Upper lobe of left lung (tissue), 6 donors: ENCODE measurements around the gene SRD5A1. TPM values are rescaled to one million over a fixed set of nuclear protein-coding genes. Genes with fewer than 3 reads are reported as not detected.

Source experiments
- ATAC-seq, 2 donors: fragments of 200-7000 bp; cut with Tn5 transposase; one replicate each; pipeline ENCODE4 v1.9.1; 2022; ENCODE audit warnings: mild to moderate bottlenecking in 2 of 2, moderate library complexity in 2 of 2; ENCODE audit not compliant: low FRiP score in 2 of 2
- DNase-seq, 2 donors: peaks; one replicate each; pipeline ENCODE4 v3.0.0-alpha.2; 2019 to 2020
- H3K27ac ChIP-seq, 4 donors: fragments of 200-600 bp; sonication (generic); one replicate each; pipeline ENCODE4 v1.5.1; 2016 to 2019
- H3K27me3 ChIP-seq, 4 donors: fragments of 200-600 bp; sonication (generic); one replicate each; pipeline ENCODE4 v1.5.1; 2017 to 2019
- H3K36me3 ChIP-seq, 4 donors: fragments of 200-600 bp; sonication (generic); one replicate each; pipeline ENCODE4 v1.5.1; 2016 to 2019
- H3K4me1 ChIP-seq, 4 donors: fragments of 200-600 bp; sonication (generic); one replicate each; pipeline ENCODE4 v1.5.1; 2018 to 2019
- H3K4me3 ChIP-seq, 4 donors: fragments of 200-600 bp; sonication (generic); one replicate each; pipeline ENCODE4 v1.5.1; 2017 to 2019; ENCODE audit warnings: mild to moderate bottlenecking in 2 of 4, moderate library complexity in 1 of 4
- H3K9me3 ChIP-seq, 4 donors: fragments of 200-600 bp; sonication (generic); one replicate each; pipeline ENCODE4 v1.5.1; 2018 to 2019
- CTCF ChIP-seq, 6 experiments: fragments of 450-650 bp in 4 of 6; fragments of 200-600 bp in 2 of 6; sonication (generic) in 2 of 6; IDR thresholded peaks; one replicate each; pipeline ENCODE4 v1.5.1; 2016 to 2019; ENCODE audit warnings: antibody characterized with exemption in 6 of 6
- EP300 ChIP-seq, 4 donors: sonication (generic); formaldehyde crosslinking; IDR thresholded peaks; one replicate each; pipeline ENCODE4 v1.5.1; 2017; ENCODE audit warnings: antibody characterized with exemption in 4 of 4, control low read depth in 2 of 4
- POLR2A ChIP-seq, 4 donors: fragments of 450-650 bp; IDR thresholded peaks; one replicate each; pipeline ENCODE4 v1.5.1; 2016 to 2017; ENCODE audit warnings: antibody characterized with exemption in 4 of 4, mild to moderate bottlenecking in 2 of 4
- POLR2AphosphoS5 ChIP-seq, 2 donors: sonication (generic); formaldehyde crosslinking; IDR thresholded peaks; one replicate each; pipeline ENCODE4 v1.5.1; 2017; ENCODE audit warnings: antibody characterized with exemption in 2 of 2
- WGBS, 2 donors: methylation state at CpG; one replicate each; pipeline ENCODE4 v1.1.5; 2017 to 2018; 5-methylcytosine and 5-hydroxymethylcytosine counted together
- total RNA-seq, 6 donors: library from RNA; depleted of rRNA in 4 of 6; stranded (reverse); fragments of >200 nt in 4 of 6; gene quantifications; one replicate each; pipeline versions ENCODE4 v1.1.0 to v1.2.1, GENCODE V29; 2016 to 2021
- donor health status: DM: no; HTN: no; CAD: no; lungs with moderate emphysema.
- donor health status: DM: no; HTN: yes; CAD: no; lungs with severe emphysema.

SRD5A1 gene
- total RNA-seq, 6 donors from 2014 or later, result 3.1 to 10.8 (median 8.8) TPM

GRCh38 chr5:6592601-6593000 lies 40.6 kb upstream of the SRD5A1 start:
- no peak for DNase-seq
- no peak for TF ChIP-seq EP300 (IDR thresholded peaks at IDR 0.05)
- TF ChIP-seq POLR2AphosphoS5 (IDR thresholded peaks at IDR 0.05), result no peak
- TF ChIP-seq POLR2A (IDR thresholded peaks at IDR 0.05), result no peak
- TF ChIP-seq CTCF (IDR thresholded peaks at IDR 0.05), result no peak
- no peaks in the 10 kb centered on the region for H3K9me3 ChIP-seq
- 53 to 62% methylated on average over 3 of the region's 3 CpGs for WGBS, 2 donors
- H3K27me3 ChIP-seq, result no peaks in the 10 kb centered on the region
- H3K4me1 ChIP-seq, result no peaks in the 10 kb centered on the region
- ATAC-seq, result no peak
- peaks cover under 1 to 20% (median 7%) of the 10 kb centered on the region in 4 donors for H3K36me3 ChIP-seq
- no peak overlapping the region for H3K4me3 ChIP-seq
- no peak overlapping the region for H3K27ac ChIP-seq

GRCh38 chr5:6593148-6594016 lies 39.9 kb upstream of the SRD5A1 start:
- ATAC-seq, result no peak

GRCh38 chr5:6594066-6594465 lies 39.2 kb upstream of the SRD5A1 start:
- Histone ChIP-seq H3K4me3 (no peak overlapping the region), H3K4me1 (no peaks in the 10 kb centered on the region), H3K27ac (no peak overlapping the region), H3K27me3 (no peaks in the 10 kb centered on the region), H3K9me3 (no peaks in the 10 kb centered on the region), H3K36me3 (peaks cover 3 to 34% (median 13%) of the 10 kb centered on the region in 4 donors)
- no peak for TF ChIP-seq CTCF (IDR thresholded peaks at IDR 0.05)
- TF ChIP-seq POLR2AphosphoS5 (IDR thresholded peaks at IDR 0.05), result no peak
- no peak for TF ChIP-seq POLR2A (IDR thresholded peaks at IDR 0.05)
- TF ChIP-seq EP300 (IDR thresholded peaks at IDR 0.05), result no peak
- no peak for DNase-seq
- 82 to 84% methylated on average over 6 of the region's 6 CpGs for WGBS, 2 donors
- ATAC-seq, result no peak

More at GRCh38 chr5:6593148-6594016, 39.9 kb upstream of the SRD5A1 start:
- H3K27ac ChIP-seq, result no peak overlapping the region
- no peak for DNase-seq
- H3K36me3 ChIP-seq, result peaks cover 3 to 28% (median 8%) of the 10 kb centered on the region in 4 donors
- TF ChIP-seq CTCF (IDR thresholded peaks at IDR 0.05), result no peak
- no peak for TF ChIP-seq POLR2AphosphoS5 (IDR thresholded peaks at IDR 0.05)
- no peak for TF ChIP-seq POLR2A (IDR thresholded peaks at IDR 0.05)
- TF ChIP-seq EP300 (IDR thresholded peaks at IDR 0.05), result no peak
- no peaks in the 10 kb centered on the region for H3K4me1 ChIP-seq
- H3K27me3 ChIP-seq, result no peaks in the 10 kb centered on the region
- no peak overlapping the region for H3K4me3 ChIP-seq
- WGBS, 2 donors, result 84 to 86% methylated on average over 13 of the region's 14 CpGs
- H3K9me3 ChIP-seq, result no peaks in the 10 kb centered on the region

- WGBS, 2 donors, result 80 to 81% methylated on average over 2 to 3 of the region's 3 CpGs
- Histone ChIP-seq H3K9me3 (no peaks in the 10 kb centered on the region), H3K27me3 (no peaks in the 10 kb centered on the region), H3K4me1 (no peaks in the 10 kb centered on the region), H3K27ac (no peak overlapping the region), H3K4me3 (no peak overlapping the region), H3K36me3 (peaks cover 3 to 48% (median 25%) of the 10 kb centered on the region in 4 donors)
- DNase-seq (no peak), ATAC-seq (no peak)
- TF ChIP-seq POLR2A (IDR thresholded peaks at IDR 0.05), result no peak
- TF ChIP-seq EP300 (IDR thresholded peaks at IDR 0.05), result no peak
- no peak for TF ChIP-seq CTCF (IDR thresholded peaks at IDR 0.05)
- no peak for TF ChIP-seq POLR2AphosphoS5 (IDR thresholded peaks at IDR 0.05)
These were observed 37.8 kb upstream of the SRD5A1 start for GRCh38 chr5:6595405-6595804.
